GM18508 (cell line): ENCODE data around the gene CDK8.
"Not testable (repeated sequence)": the region's sequence is repeated elsewhere in the genome, so short reads cannot be mapped to it uniquely, and the experiment has no call there.

ENCODE experiments used
- ATAC-seq: cut with Tn5 transposase; IDR thresholded peaks from one replicate; pipeline ENCODE4 v1.9.1; 2021; ENCODE audit warnings: moderate number of reproducible peaks; ENCODE audit not compliant: insufficient read depth, unreplicated experiment

CDK8 gene

DNA sequence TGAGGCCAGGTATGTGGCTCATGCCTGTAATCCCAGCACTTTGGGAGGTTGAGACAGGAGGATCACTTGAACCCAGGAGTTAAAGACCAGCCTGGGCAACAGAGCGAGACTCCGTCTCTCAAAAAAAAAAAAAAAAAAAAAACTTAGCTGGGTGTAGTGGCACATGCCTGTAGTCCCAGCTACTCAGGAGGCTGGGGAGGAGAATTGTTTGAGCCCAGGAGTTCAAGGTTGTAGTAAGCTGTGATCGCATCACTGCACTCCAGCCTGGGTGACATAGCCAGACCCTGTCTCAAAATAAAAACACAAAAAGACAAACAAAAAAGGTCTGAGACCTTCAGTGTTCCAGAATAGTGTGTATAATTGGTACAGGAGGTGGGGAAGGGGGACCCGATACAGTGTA lies 1.9 kb upstream of the CDK8 start:
- not testable (repeated sequence) for ATAC-seq

DNA sequence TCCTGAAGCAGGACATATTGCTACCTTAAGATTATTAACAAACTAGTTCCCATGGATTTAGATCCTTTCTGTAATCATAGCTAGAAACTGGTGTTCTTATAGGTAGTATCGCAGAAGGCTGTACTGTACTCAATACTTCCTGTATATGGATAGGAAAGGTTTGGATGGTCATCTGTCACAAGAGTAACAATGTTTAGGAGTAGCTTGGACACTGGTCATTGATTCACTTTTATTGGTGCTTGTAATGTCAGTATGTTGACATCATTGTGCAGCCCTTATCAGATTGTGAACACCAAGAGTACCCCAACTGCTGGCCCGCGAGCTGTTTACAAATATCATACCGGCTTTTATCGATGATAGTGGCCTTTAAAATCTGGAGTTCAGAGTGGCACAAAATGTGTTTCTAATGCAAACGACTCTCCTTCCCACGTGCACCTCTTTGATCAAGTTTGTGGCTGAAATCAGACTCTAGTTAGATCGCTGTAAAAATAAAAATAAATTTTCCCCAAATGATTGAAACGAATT lies 605 bp upstream of the CDK8 start:
- no peak for ATAC-seq

DNA sequence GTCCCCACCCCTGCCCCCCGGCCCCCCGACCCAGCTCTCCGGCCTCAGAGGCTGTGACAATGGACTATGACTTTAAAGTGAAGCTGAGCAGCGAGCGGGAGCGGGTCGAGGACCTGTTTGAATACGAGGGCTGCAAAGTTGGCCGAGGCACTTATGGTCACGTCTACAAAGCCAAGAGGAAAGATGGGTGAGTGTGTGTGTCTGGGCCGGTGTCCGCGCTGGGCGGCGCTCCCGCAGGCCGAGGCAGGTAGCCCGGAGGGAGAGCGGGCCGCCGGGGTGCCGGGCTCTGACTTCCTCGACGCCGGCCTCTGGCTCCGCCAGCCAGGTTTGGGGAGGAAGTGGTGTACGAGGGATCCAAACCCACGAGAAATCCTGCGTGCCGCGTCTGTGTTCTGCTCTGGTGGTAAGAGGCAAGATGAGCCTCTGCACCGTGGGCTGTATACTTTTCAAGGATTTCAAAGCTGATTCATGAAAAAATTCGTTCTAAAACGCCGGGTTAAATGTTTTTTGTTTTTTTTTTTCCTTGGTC lies 718 bp downstream of the CDK8 start:
- peak; percentile 13 for ATAC-seq

DNA sequence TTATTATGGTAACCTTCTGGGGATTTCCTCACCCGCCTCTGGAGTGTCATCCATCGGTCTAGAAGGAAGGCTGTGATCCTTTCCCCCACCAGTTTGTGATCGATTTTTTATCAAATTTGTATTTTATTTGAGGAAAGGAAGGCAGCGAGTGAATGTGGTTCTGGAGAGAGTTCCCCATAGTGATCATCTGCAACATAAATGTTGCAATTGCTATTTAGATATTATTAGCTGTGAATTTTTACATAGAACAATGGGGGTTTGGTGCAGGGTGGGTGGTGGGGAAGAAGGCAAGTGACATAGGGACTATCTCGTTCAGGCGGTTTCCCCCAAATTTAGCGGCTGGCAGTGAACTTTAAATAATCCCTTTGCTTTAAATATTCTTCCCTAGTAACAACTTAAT lies 1.2 kb downstream of the CDK8 start:
- ATAC-seq, result no peak

DNA sequence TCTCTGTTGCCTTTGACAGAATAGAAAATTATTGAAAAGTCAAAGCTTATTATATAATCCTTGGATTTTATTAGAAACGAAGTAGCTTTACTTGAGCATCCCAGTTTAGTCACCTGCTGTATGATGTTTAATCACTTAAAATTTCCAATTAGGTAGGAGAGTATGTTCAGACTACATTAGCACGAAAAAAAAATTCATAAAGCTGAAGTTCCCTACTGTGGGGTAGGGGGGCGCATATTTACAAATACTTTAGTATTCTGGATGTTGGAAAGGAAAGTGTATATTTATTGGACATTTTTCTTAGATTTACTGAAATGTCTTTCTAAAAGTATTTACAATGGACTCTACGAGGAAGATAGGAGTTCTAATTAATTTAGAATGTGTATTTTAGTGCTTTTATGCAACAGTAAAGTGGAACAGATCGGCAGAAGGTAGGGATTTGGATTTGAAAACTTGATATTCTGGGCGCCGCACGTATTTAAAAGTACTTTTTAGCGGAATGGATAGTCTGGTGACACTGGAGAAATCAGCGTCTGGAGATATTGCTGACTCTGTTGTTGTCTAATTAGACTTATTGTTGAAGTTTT lies 1.9 kb downstream of the CDK8 start:
- no peak for ATAC-seq

DNA sequence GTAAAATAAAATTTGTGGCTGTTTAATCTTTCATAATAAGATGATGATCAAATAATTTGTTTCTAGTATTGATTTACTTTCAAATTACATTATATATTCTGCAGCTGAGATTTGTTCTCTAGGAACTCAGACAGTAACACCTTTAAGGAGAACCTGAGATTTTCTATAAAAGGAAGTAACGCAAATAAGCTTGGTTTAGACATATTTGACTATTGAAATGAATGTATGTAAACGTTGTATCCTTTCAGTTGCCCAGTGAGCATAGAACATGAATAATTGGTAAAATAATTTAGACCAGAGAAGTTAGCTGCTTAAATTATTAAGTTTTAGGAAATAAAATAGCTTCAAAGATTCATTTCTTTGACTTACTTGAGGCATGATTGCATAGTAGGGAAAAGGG lies 3.1 kb downstream of the CDK8 start:
- ATAC-seq, result no peak

DNA sequence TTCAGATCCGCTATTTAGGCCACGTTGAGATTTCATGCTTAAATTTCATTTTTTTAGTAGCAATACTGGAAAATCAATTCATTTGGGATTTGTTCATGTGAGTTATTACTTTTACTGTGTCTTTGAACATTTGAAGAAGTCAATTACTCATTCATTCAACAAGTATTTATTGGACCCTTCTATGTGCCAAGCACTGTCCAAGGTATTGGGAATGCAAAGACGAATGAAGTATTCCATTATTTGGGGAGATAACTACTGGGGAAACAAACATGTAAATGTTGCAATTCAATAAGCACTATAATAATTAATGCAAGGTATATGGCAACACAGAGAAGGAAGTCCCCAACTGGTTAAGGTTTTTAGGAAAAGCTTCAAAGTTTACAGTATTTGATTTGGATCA lies 5.7 kb downstream of the CDK8 start:
- ATAC-seq, result no peak

DNA sequence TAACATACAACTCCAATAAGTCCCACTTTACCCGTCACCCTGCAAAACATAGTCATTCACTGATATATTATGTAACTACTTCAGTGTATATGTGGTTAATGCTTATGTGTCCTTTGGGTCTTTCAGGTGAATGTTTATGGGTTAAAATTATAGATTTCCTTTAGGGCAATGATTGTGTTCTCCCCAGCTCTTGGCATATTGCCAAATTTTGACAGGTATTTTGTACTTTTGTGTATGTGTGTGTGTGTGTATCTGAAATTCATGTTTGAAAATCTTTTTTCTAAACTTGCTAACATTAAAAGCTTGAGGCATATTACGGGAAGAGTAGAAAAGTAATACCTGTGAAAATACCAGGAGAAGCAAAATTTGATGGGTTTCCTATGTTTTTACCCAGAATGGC lies 8.2 kb downstream of the CDK8 start:
- no peak for ATAC-seq

DNA sequence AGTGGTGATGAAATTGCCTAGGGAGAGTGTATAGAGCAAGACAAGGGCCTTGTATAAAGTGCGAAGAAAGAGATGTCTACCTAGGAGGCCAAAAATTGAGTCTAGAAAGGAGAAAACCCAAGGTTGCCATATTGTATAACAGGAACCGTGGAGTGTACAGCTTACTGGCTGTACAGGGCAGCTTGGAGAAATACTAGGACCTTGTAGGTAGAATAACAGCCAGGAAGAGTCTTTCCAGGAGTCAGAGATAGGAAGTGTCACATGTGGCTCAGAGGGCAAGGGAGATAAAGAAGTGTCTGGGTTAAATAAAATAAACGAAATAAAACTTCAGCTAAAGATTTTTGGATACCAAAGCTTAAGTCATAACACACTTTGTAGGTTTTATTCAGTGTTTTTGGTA lies 12.4 kb downstream of the CDK8 start:
- no peak for ATAC-seq

DNA sequence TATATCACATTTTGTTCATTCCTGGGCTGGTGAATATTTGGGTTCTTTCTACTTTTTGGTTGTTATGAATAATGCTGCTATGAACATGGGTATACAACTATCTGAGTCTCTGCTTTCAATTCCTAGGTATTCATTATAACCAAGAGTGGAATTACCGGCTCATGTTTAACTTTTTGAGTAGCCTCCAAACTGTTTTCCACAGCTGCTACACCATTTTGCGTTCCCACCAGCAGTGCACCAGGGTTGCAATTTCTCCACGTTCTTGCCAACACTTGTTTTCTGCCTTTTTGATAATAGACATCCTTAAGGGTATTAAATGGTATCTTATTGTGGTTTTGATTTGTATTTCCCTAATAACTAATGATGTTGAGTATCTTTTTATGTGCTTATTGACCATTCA lies 16.8 kb downstream of the CDK8 start:
- no peak for ATAC-seq

DNA sequence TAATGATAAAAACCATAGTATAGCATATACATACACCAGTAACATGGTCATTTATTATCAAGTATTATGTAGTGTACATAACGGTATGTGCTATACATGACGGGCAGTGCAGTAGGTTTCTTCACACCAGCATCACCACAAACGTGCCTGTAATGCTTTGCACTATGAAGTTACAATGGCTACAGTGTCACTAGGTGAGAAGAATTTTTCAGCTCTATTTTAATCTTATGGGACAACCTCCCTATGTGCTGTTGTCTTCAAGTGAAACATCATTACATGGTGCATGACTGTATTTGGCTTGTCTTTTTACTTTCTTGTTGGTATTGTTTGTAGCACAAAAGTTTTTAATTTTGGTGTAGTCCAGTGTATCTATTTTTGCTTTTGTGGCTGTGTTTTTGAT lies 18.7 kb downstream of the CDK8 start:
- no peak for ATAC-seq

DNA sequence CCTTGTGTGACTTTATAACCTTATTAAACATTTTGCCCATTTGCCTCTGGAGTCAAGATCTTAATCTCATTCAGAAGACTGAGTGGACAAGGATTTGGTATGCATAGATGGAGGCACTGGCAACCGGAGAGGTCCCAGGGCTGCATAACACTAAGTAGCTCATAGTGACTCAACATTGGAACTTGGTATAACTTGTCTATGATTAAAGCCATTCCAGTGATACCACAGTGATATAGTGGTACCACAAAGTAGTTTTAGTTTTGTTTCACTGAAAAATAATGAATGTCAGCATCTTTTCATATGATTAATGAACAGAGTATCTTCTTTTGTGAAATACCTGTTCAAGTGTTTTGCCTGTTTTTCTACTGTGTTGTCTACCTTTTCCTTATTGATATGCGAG lies 26.4 kb downstream of the CDK8 start:
- ATAC-seq, result no peak

DNA sequence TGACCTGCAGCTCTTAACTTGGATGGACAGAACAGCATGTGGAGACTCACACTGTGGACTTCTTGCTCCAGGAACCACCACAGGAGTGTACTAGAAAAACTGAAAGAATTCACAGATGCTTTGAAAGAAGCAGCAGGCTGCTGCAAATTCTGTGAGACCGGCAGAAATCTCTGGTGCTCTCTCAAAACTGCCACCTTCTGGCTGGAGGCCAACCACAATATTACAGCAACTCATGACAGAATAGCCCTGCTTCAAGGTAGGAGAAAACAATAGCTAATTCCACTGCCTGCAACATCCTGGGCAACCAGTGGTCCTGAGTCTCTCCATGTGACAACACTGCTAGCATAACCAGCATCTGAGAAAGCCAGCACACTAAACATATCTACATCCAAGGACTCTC lies 26.9 kb downstream of the CDK8 start:
- ATAC-seq, result no peak

DNA sequence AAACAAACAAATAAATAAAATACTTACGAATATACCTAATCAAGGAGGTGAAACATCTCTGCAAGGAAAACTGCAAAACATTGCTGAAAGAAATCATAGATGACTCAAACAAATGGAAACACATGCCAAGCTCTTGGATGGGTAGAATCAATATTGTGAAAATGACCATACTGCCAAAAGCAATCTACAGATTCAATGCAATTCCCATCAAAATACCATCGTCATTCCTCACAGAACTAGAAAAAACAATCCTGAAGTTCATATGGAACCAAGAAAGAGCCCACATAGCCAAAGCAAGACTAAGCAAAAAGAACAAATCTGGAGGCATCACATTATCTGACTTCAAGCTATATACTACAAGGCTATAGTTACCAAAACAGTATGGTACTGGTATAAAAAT lies 32.0 kb downstream of the CDK8 start:
- ATAC-seq, result not testable (repeated sequence)

DNA sequence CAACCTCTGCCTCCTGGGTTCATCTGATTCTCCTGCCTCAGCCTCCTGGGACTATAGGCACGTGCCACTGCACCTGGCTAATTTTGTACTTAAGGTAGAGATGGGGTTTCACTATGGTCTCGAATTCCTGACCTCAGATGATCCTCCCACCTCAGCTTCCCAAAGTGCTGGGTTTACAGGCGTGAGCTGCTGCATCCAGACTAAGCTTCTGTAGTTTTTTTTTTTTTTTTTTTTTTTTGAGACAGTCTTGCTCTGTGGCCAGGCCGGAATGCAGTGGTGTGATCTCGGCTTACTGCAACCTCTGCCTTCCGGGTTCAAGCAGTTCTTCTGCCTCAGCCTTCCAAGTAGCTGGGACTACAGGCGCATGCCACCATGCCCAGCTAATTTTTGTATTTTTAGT lies 34.9 kb downstream of the CDK8 start:
- not testable (repeated sequence) for ATAC-seq

DNA sequence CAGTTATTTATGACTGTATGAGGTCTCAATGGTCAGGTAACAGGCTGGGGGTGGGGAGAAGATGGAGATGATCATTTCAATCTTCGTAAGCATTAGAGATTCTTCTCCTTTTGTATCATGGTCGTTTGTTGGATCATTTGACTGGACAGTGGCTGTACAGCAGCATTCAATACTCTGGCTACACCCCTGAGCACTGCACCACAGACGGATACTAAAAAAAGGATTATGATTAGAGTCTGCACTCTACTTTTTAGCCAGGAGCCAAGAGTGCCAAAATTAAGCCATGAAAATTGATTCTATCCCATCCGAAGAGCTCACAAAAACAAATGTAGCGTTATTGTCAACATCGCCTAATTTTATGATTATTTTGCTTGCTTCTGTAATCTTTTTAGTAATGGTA lies 41.9 kb downstream of the CDK8 start:
- no peak for ATAC-seq

DNA sequence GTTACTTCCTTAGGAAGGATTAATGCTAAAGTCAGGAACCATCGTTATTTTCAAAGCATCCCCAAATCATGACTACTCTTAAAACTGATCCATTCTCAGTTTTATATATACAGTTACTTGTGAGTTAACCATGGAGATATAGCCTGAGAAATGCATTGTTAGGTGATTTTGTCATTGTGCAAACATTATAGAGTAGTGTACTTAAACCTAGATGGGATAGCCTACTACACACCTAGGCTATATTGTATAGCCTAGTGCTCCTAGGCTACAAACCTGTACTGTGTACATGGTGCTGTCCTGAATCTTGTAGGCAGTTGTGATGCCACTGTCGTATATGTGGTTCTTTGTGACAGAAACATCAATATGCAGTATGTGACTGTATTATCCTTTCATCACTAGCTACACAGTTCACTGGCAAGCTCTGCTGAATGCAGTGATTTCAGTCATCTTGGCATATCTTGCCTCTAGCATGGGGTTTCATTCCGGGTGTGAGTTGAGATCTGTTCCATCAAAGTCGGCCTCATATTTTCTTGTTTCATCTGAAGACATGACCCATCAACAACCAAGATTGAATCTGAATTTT lies 45.3 kb downstream of the CDK8 start:
- ATAC-seq, result no peak

DNA sequence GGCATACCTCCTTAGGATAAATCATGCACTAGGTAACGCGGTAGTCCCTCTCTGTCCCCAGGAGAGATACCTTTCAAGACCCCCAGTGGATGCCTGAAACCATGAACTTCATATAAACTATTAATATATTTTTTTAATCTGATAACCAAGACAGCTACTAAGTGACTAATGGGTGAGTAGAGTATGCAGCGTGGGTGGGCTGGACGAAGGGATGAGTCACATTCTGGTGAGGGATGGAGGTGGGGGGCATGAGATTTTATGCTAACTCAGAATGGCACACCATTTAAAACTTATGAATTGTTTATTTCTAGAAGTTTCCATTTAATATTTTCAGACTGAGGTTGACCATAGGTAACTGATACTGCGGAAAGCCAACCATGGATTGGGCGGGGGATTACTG lies 46.2 kb downstream of the CDK8 start:
- ATAC-seq, result no peak

DNA sequence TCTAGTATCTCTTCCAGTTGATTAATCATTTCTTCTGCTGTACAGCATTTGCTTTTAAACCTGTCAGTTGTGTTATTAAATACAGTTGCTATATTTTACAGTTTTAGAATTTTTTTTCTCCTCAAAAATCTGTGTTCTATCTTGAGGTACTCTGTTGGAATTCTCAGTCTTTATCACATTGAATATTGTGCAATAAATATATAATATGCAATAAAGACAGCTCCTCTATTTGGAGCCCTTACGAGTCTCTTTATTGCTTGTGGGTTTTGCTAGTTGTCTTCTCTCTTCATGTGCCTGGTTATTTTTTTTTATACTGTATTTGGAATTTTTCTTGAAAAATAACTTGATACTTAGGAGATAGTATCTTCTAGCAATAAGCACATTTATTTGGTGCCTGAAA lies 51.7 kb downstream of the CDK8 start:
- ATAC-seq, result no peak

DNA sequence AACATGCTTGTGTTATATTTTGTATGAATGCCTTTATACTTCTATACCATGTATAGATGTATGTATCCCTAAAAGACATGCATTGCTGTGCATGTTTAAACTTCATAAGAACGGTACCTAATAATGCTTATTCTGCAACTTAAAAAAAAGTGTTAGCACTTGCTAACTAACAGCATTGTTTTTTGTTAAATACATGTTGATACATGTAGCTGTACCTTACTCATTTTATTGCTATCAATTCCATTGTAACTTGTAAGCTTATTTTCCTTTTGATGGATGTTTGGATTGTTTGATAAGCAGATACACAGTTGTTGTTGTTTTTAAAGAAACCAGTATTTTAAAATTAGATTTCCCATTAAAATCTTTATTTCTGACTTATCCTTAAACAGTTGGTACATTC lies 53.8 kb downstream of the CDK8 start:
- ATAC-seq, result no peak

DNA sequence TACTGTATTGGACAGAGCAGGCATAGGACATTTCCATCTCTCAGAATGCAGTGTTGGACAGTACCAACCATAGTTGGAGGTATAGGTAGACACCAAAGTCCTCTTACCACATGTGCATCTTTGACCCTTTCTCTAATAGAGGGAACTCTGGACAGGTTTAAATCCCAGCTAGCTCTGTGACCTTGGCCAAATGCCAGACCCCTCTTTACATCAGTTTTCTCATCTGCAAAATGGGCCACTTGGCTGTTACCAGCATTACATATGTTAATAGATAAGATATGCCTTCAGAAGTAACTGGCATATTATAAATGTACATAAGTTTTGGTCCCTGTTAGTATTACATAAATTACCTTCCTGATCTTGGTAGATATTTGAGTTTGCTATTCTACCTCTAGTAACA lies 54.3 kb downstream of the CDK8 start:
- ATAC-seq, result no peak

DNA sequence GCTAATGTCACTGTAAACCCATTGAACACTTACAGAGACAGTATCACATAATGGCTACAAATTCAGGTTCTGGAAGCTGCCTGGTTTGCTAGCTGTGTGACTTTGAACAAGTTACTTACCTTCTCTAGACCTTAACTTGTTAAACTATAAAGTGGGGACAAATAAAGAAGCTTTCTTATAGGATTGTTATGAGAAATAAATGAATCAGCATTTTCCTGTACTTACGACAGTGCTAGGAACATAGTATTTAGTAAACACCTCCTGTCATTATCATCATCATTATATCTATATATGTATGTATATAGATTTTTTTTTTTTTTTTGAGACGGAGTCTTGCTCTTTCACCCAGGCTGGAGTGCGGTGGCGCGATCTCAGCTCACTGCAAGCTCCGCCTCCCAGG lies 54.9 kb downstream of the CDK8 start:
- no peak for ATAC-seq
